ENCODE results near the gene RAB40A.
"Not testable (repeated sequence)": the region's sequence is repeated elsewhere in the genome, so short reads cannot be mapped to it uniquely, and the experiment has no call there.

The RAB40A gene

DNA sequence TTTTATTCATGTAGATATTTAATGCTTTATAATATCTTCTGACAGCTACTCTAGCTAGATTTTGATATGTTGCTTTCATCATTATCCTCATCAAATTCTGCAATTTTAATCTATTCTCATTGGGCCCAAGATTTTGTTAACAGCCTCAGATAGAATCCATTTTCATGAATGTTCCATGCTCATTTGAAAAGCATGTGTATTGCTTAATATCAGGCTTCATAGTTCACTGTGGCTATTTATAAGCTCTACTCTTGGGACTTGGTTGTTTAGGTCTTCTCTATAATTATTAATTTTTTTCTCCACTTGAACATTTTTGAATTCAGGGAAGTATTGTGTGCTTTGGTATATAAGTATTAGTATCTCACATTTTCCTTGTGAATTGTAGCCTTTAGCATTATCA, 41.8 kb downstream of the RAB40A start:
- no peak overlapping the region for H3K4me3 ChIP-seq (replicated peaks; ENCODE audit: insufficient read depth, low read length)
- no peak overlapping the region for H3K27ac ChIP-seq (replicated peaks)
- TF ChIP-seq, protein P1, sequence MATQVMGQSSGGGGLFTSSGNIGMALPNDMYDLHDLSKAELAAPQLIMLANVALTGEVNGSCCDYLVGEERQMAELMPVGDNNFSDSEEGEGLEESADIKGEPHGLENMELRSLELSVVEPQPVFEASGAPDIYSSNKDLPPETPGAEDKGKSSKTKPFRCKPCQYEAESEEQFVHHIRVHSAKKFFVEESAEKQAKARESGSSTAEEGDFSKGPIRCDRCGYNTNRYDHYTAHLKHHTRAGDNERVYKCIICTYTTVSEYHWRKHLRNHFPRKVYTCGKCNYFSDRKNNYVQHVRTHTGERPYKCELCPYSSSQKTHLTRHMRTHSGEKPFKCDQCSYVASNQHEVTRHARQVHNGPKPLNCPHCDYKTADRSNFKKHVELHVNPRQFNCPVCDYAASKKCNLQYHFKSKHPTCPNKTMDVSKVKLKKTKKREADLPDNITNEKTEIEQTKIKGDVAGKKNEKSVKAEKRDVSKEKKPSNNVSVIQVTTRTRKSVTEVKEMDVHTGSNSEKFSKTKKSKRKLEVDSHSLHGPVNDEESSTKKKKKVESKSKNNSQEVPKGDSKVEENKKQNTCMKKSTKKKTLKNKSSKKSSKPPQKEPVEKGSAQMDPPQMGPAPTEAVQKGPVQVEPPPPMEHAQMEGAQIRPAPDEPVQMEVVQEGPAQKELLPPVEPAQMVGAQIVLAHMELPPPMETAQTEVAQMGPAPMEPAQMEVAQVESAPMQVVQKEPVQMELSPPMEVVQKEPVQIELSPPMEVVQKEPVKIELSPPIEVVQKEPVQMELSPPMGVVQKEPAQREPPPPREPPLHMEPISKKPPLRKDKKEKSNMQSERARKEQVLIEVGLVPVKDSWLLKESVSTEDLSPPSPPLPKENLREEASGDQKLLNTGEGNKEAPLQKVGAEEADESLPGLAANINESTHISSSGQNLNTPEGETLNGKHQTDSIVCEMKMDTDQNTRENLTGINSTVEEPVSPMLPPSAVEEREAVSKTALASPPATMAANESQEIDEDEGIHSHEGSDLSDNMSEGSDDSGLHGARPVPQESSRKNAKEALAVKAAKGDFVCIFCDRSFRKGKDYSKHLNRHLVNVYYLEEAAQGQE (IDR thresholded peaks at IDR 0.05; ENCODE audit: insufficient replicate concordance, low read depth) = no peak
- TF ChIP-seq, protein P2, sequence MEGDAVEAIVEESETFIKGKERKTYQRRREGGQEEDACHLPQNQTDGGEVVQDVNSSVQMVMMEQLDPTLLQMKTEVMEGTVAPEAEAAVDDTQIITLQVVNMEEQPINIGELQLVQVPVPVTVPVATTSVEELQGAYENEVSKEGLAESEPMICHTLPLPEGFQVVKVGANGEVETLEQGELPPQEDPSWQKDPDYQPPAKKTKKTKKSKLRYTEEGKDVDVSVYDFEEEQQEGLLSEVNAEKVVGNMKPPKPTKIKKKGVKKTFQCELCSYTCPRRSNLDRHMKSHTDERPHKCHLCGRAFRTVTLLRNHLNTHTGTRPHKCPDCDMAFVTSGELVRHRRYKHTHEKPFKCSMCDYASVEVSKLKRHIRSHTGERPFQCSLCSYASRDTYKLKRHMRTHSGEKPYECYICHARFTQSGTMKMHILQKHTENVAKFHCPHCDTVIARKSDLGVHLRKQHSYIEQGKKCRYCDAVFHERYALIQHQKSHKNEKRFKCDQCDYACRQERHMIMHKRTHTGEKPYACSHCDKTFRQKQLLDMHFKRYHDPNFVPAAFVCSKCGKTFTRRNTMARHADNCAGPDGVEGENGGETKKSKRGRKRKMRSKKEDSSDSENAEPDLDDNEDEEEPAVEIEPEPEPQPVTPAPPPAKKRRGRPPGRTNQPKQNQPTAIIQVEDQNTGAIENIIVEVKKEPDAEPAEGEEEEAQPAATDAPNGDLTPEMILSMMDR (IDR thresholded peaks at IDR 0.05; ENCODE audit: insufficient read depth, low read length) = no peak
- TF ChIP-seq SPI1 (IDR thresholded peaks at IDR 0.05; ENCODE audit: borderline replicate concordance, low read depth) (no peak), GABPA (IDR thresholded peaks at IDR 0.05; ENCODE audit: low read depth) (no peak), POLR2AphosphoS5 (IDR thresholded peaks at IDR 0.05; ENCODE audit: low read depth) (no peak)
- peaks cover 2% of the 10 kb centered on the region for H3K27me3 ChIP-seq (ENCODE audit: insufficient read depth, poor library complexity, severe bottlenecking)
- no peak for DNase-seq (ENCODE audit: low read depth in 1 of 2, low spot score in 1 of 2)

DNA sequence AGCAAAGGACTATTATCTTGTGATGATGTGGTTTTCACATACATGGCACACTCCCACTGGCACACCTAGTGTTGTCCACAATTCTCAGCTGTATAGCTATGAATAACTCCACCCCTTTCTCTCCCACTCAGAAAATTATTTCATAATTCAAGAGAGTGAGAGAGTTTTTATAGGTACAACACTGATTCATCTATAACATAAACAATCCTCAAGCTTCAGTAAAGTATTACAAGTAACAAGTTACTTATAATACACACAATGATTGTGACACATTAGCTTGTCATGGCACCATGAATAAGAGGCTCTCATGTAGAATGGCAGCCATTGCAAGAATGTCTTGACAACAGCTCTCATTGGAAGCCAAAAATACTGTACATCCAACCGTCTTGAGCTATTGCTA, 43.9 kb downstream of the RAB40A start:
- no peak for DNase-seq (ENCODE audit: low read depth in 1 of 2, low spot score in 1 of 2)
- TF ChIP-seq GABPA (IDR thresholded peaks at IDR 0.05; ENCODE audit: low read depth) (no peak), SPI1 (IDR thresholded peaks at IDR 0.05; ENCODE audit: borderline replicate concordance, low read depth) (no peak), POLR2AphosphoS5 (IDR thresholded peaks at IDR 0.05; ENCODE audit: low read depth) (no peak)
- TF ChIP-seq, protein P1 (IDR thresholded peaks at IDR 0.05; ENCODE audit: insufficient replicate concordance, low read depth) = no peak
- TF ChIP-seq, protein P2 (IDR thresholded peaks at IDR 0.05; ENCODE audit: insufficient read depth, low read length) = no peak

DNA sequence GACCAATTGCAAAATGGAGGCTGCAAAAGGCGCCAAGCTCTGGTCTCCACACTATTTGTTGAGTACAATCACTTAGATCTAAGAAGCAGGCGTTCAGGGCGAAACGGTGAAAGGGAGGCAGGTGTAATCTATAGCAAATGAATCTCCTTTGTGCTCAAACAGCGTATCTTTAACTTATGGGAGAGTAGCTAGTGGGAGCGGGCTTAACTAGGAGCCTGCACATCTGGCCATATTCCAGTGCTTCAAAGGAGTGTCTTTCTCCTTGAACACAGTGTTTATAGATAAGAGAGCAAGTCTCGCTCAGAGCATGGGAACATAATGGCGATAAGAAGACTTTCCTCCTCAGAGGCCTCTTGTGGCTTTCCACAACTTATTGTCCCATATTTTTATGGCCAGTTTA, 49.3 kb downstream of the RAB40A start:
- not testable (repeated sequence) for H3K27me3 ChIP-seq (ENCODE audit: insufficient read depth, poor library complexity, severe bottlenecking); H3K27ac ChIP-seq (replicated peaks); DNase-seq (ENCODE audit: low read depth in 1 of 2, low spot score in 1 of 2); H3K4me3 ChIP-seq (replicated peaks; ENCODE audit: insufficient read depth, low read length)

More for the DNA sequence above, 43.9 kb downstream of the RAB40A start:
- Histone ChIP-seq H3K27me3 (ENCODE audit: insufficient read depth, poor library complexity, severe bottlenecking) (peaks cover 2% of the 10 kb centered on the region), H3K27ac (replicated peaks) (no peak overlapping the region), H3K4me3 (replicated peaks; ENCODE audit: insufficient read depth, low read length) (no peak overlapping the region)

DNA sequence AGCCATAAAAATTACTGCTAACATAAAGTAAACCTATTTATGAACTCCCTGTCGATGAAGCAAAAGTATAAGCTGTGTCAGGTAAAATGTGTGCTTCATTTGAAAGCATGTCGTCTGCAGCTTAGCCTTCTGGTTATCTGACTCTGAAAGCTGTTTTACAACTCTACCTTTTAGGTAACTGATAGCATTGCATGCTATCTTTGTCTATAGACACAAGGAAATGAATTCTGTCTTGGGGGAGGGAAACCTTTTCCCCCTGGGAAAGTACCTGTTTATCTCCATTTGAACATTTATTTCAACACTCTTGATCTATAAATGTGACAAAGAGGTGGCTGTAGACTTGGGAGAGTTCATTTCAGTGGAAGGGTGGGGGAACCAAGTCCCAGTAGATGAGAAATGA, 51.4 kb downstream of the RAB40A start:
- no peak for DNase-seq (ENCODE audit: low read depth in 1 of 2, low spot score in 1 of 2)
- no peak for TF ChIP-seq POLR2AphosphoS5 (IDR thresholded peaks at IDR 0.05; ENCODE audit: low read depth)
- no peak for TF ChIP-seq SPI1 (IDR thresholded peaks at IDR 0.05; ENCODE audit: borderline replicate concordance, low read depth)
- no peak for TF ChIP-seq GABPA (IDR thresholded peaks at IDR 0.05; ENCODE audit: low read depth)
- no peaks in the 10 kb centered on the region for H3K27me3 ChIP-seq (ENCODE audit: insufficient read depth, poor library complexity, severe bottlenecking)
- no peak overlapping the region for H3K27ac ChIP-seq (replicated peaks)
- no peak overlapping the region for H3K4me3 ChIP-seq (replicated peaks; ENCODE audit: insufficient read depth, low read length)

DNA sequence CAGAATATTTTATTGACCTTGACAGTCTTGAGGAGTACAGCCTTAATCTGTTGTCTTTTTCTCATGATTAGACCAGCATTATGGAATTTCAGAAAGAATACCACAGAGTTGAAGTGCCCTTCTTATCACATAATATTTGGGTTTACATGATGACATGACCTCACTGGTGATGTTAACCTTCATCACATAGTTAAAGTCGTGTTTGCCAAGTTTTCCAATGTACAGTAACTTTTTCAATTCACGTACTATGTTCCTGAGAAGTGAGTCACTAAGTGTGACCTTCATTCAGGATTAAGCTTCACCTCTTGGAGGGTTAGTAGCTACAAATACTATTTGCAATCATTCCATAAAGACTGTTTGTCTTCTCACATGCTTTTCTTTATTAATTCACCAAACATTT, 52.1 kb downstream of the RAB40A start:
- H3K4me3 ChIP-seq (replicated peaks; ENCODE audit: insufficient read depth, low read length) = no peak overlapping the region
- no peak overlapping the region for H3K27ac ChIP-seq (replicated peaks)
- no peak for DNase-seq (ENCODE audit: low read depth in 1 of 2, low spot score in 1 of 2)
- TF ChIP-seq, protein P1 (IDR thresholded peaks at IDR 0.05; ENCODE audit: insufficient replicate concordance, low read depth) = no peak
- no peak for TF ChIP-seq POLR2AphosphoS5 (IDR thresholded peaks at IDR 0.05; ENCODE audit: low read depth)
- TF ChIP-seq, protein P2 (IDR thresholded peaks at IDR 0.05; ENCODE audit: insufficient read depth, low read length) = no peak
- TF ChIP-seq SPI1 (IDR thresholded peaks at IDR 0.05; ENCODE audit: borderline replicate concordance, low read depth) = no peak
- TF ChIP-seq GABPA (IDR thresholded peaks at IDR 0.05; ENCODE audit: low read depth) = no peak
- H3K27me3 ChIP-seq (ENCODE audit: insufficient read depth, poor library complexity, severe bottlenecking) = peaks cover 3% of the 10 kb centered on the region
